22Rv1 (cell line): ENCODE data around the gene SIGLEC5.

Experiments
- ZFX ChIP-seq: fragments of 450-650 bp; IDR thresholded peaks from 2 replicates; pipeline ENCODE4 v1.6.1; 2017; ENCODE audit warnings: antibody characterized with exemption, borderline replicate concordance
- TF ChIP-seq, protein P1 (sequence below): fragments of 450-650 bp; IDR thresholded peaks from 2 replicates; pipeline ENCODE4 v1.5.1; 2017; ENCODE audit warnings: mild to moderate bottlenecking

DNA sequence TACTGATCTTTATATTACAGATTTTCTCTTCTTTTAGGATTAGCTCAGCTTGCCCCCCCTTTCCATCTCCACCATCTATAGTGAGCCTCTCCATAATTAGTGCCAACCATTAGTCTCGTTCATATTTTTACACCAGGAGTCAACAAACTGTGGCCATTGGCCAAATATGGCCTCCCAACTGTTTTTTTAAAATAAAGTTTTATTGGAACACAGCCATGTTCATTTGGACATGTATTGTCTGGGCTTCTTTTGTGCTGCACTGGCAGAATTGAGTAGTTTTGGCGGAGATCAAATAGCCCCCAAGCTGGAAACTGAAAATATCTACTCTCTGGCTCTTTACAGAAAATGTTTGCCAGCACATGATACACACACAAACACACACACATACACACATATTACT is 40.7 kb downstream of the SIGLEC5 start:
- TF ChIP-seq, protein P1, sequence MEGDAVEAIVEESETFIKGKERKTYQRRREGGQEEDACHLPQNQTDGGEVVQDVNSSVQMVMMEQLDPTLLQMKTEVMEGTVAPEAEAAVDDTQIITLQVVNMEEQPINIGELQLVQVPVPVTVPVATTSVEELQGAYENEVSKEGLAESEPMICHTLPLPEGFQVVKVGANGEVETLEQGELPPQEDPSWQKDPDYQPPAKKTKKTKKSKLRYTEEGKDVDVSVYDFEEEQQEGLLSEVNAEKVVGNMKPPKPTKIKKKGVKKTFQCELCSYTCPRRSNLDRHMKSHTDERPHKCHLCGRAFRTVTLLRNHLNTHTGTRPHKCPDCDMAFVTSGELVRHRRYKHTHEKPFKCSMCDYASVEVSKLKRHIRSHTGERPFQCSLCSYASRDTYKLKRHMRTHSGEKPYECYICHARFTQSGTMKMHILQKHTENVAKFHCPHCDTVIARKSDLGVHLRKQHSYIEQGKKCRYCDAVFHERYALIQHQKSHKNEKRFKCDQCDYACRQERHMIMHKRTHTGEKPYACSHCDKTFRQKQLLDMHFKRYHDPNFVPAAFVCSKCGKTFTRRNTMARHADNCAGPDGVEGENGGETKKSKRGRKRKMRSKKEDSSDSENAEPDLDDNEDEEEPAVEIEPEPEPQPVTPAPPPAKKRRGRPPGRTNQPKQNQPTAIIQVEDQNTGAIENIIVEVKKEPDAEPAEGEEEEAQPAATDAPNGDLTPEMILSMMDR = no peak
- no peak for TF ChIP-seq ZFX
